ENCODE results near the gene ARHGAP45.
A peak's percentile ranks its signal among the peaks of the same experiment; 100 is the strongest.

ARHGAP45 gene

DNA sequence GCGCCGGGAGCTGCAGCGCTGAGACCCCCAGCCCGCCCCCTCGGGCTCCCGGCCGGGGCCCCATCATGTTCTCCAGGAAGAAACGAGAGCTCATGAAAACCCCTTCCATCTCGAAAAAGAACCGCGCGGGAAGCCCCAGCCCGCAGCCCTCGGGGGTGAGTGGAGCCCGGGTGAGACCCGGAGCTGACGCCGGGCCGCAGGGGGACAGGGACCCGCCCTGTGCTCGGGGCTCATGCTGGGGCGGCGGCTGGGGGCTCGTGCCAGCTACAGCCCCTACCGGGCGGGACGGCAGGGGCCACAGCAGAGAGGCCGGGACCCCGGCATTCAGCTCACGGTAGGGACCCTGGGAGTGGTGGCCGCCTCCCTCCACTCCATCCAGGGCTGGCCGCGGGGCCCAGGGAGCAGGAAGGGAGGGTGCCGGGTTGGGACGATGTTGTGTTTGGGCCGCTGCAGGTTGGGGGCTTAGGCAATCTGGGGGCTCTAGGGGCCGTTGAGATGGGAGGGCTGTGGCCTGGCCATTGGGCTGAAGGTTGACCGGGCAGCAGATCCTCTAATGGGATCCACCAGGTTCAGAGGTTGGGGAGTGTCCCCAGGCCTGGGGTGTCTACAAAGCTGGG lies 482 bp downstream of the ARHGAP45 start:
- FAIRE-seq (peak; percentile 68), DNase-seq (ENCODE audit: insufficient read length) (no peak)
- TF ChIP-seq POLR2AphosphoS5 (IDR thresholded peaks at IDR 0.05; ENCODE audit: low read depth, low read length): no peak
- TF ChIP-seq POLR2A (IDR thresholded peaks at IDR 0.05; ENCODE audit: low read depth, low read length): 0 out of 2 replicates have a peak, but pooled peaks have one; percentile 16

GRCh38 chr19:1068009-1069001 lies 1.3 kb downstream of the ARHGAP45 start:
- TF ChIP-seq TAF1 (IDR thresholded peaks at IDR 0.05; ENCODE audit: borderline replicate concordance, low read depth, low read length) (no peak), POLR2AphosphoS5 (IDR thresholded peaks at IDR 0.05; ENCODE audit: low read depth, low read length) (no peak), POLR2A (IDR thresholded peaks at IDR 0.05; ENCODE audit: low read depth, low read length) (no peak; the same call in 1 of the 2 replicates)
- no peak for DNase-seq (ENCODE audit: insufficient read length)
- FAIRE-seq: peak; percentile 81

GRCh38 chr19:1069009-1069779 lies 2.2 kb downstream of the ARHGAP45 start:
- DNase-seq (ENCODE audit: insufficient read length): peak; percentile 62
- peak; percentile 89 for FAIRE-seq
- TF ChIP-seq POLR2AphosphoS5 (IDR thresholded peaks at IDR 0.05; ENCODE audit: low read depth, low read length) (peak; percentile 40; the same call in 1 of the 2 replicates), POLR2A (IDR thresholded peaks at IDR 0.05; ENCODE audit: low read depth, low read length) (peak; percentile 43; the same call in 1 of the 2 replicates), TAF1 (IDR thresholded peaks at IDR 0.05; ENCODE audit: borderline replicate concordance, low read depth, low read length) (no peak)

DNA sequence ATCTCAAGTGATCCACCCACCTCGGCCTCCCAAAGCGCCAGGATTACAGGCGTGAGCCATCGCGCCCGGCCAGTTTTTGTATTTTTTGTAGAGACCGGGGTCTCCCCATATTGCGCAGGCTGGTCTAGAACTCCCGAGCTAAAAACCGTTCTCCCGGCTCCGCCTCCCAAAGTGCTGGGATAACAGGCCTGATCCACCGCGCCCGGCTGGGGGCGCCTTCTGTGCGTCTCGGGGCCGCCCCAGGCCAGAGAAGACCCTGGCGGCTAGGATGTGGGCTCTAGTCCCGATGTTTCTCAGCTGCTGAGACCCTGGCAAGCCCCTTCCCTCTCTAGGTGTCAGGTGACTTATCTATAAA lies 3.6 kb downstream of the ARHGAP45 start:
- FAIRE-seq: no peak
- TF ChIP-seq POLR2AphosphoS5 (IDR thresholded peaks at IDR 0.05; ENCODE audit: low read depth, low read length) (no peak), TAF1 (IDR thresholded peaks at IDR 0.05; ENCODE audit: borderline replicate concordance, low read depth, low read length) (no peak), POLR2A (IDR thresholded peaks at IDR 0.05; ENCODE audit: low read depth, low read length) (no peak)
- DNase-seq (ENCODE audit: insufficient read length): no peak

DNA sequence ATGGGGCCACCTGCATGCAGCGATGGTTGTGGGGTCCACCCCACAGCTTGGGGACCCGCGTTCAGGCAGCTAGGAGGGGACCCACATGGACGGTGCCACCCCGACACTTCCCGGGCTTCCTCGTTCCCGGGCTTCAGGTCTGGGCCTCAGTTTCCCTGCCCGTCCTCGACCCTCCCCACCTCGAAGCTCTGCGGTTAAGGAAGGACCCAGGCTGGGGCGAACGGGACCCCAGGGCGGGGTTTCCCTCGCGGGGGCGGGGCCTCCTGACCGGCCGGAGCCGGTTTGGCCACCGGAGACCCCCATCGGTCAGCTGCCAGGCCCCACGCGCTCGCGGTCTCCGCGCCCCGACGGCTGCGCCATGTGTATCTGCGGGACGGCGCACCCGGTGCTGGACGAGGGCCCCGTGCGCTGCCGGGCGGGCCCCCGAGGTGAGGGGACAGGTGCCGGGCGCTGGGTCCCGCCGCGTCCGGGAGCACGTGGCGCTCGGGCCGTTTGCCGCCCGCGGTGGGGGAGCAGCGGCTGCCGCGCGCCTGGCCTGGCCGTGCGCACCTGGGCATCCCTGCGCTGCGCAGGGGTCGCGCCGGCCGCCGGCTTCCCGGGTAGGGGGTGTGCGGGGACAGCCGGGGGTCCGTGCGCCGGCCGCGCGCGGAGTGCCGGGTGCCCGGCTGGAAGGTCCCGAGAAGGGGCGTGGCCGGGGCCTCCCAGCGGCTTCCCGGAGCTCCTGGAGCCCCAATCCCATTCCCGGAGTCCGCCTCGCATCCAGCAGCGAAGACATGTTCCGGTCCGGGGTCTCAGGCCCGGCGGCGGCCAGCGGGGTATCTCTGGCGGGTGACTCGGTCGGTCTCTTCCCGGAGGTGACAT lies 4.2 kb downstream of the ARHGAP45 start:
- FAIRE-seq: no peak
- TF ChIP-seq POLR2AphosphoS5 (IDR thresholded peaks at IDR 0.05; ENCODE audit: low read depth, low read length) (no peak), TAF1 (IDR thresholded peaks at IDR 0.05; ENCODE audit: borderline replicate concordance, low read depth, low read length) (no peak), POLR2A (IDR thresholded peaks at IDR 0.05; ENCODE audit: low read depth, low read length) (no peak)
- no peak for DNase-seq (ENCODE audit: insufficient read length)

GRCh38 chr19:1072371-1073015 lies 5.5 kb downstream of the ARHGAP45 start:
- FAIRE-seq: no peak
- DNase-seq (ENCODE audit: insufficient read length): no peak
- TF ChIP-seq TAF1 (IDR thresholded peaks at IDR 0.05; ENCODE audit: borderline replicate concordance, low read depth, low read length) (no peak), POLR2AphosphoS5 (IDR thresholded peaks at IDR 0.05; ENCODE audit: low read depth, low read length) (no peak), POLR2A (IDR thresholded peaks at IDR 0.05; ENCODE audit: low read depth, low read length) (no peak)

- FAIRE-seq (no peak), DNase-seq (ENCODE audit: insufficient read length) (no peak)
- no peak for TF ChIP-seq POLR2A (IDR thresholded peaks at IDR 0.05; ENCODE audit: low read depth, low read length)
- no peak for TF ChIP-seq POLR2AphosphoS5 (IDR thresholded peaks at IDR 0.05; ENCODE audit: low read depth, low read length)
- TF ChIP-seq TAF1 (IDR thresholded peaks at IDR 0.05; ENCODE audit: borderline replicate concordance, low read depth, low read length): no peak
Measured at GRCh38 chr19:1073063-1073955, 6.3 kb downstream of the ARHGAP45 start.

DNA sequence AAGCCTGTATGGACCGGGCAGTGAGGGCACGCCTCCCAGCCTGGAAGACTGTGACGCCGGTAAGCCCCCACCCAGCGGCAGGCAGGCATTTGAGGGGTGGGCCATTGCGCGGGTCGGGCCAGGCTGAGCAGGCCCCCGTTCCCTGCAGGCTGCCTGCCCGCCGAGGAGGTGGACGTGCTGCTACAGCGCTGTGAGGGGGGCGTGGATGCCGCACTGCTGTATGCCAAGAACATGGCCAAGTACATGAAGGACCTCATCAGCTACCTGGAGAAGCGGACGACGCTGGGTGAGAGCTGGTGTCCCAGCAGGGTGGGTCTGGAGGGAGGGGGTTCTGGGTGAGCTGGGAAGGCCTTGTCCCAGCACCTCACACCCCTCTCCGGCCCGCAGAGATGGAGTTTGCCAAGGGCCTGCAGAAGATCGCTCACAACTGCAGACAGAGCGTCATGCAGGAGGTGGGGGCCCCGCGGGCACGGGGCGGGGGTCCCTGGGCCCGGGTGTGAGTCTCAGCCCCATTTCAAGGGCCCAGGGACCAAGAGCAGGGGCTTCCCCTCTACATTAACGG lies 7.1 kb downstream of the ARHGAP45 start:
- no peak for TF ChIP-seq TAF1 (IDR thresholded peaks at IDR 0.05; ENCODE audit: borderline replicate concordance, low read depth, low read length)
- TF ChIP-seq POLR2AphosphoS5 (IDR thresholded peaks at IDR 0.05; ENCODE audit: low read depth, low read length): no peak
- no peak for TF ChIP-seq POLR2A (IDR thresholded peaks at IDR 0.05; ENCODE audit: low read depth, low read length)
- DNase-seq (ENCODE audit: insufficient read length): no peak
- no peak for FAIRE-seq
